ENCODE measurements around the gene SLC3A2. TPM values are rescaled to one million over a fixed set of nuclear protein-coding genes. Genes with fewer than 3 reads are reported as not detected.
"Not testable (repeated sequence)": the region's sequence is repeated elsewhere in the genome, so short reads cannot be mapped to it uniquely, and the experiment has no call there.

SLC3A2 gene
- total RNA-seq, 2 donors from 2014 or later: 730 to 898 TPM

DNA sequence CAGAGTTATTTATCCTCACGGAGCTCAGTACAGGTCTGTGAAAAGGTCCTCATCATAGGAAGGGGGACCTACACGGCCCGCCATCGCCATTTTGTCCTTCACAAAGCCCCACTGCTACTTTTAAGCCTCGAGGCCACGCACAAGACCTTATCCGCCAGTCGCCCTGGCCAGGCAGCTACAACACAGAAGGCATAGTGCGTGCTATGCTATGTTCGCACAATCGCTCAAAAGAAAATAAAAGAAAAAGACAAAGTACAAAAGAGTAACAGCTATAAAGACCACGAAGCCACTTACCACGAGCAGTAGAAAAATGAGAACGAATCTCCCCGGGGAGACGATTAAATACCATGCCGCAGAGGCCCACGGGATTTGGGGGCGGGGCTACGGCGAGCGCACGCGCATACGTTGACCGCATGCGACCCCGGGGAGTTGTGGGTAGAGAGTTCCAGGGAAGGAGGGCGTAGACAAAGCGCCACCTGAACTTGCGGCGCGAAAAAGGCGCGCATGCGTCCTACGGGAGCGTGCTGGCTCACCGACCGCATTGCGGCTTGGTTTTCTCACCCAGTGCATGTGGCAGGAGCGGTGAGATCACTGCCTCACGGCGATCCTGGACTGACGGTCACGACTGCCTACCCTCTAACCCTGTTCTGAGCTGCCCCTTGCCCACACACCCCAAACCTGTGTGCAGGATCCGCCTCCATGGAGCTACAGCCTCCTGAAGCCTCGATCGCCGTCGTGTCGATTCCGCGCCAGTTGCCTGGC, 24.9 kb upstream of the SLC3A2 start:
- no peaks in the 10 kb centered on the region for H3K27me3 Mint-ChIP-seq (ENCODE audit: low read depth)
- no peaks in the 10 kb centered on the region for H3K9me3 Mint-ChIP-seq
- peak; percentile 98 to 99 for DNase-seq
- H3K27ac Mint-ChIP-seq: peak overlapping the region; percentile 98
- peaks cover 38 to 45% of the 10 kb centered on the region in 2 donors for H3K36me3 Mint-ChIP-seq (ENCODE audit: insufficient read depth in 2 of 2)
- peak; percentile 74 to 78 for ATAC-seq (replicated peaks in 1 of 2)
- peaks cover 69% of the 10 kb centered on the region for H3K4me1 Mint-ChIP-seq (ENCODE audit: low read depth)
- H3K4me3 Mint-ChIP-seq: peak overlapping the region; percentile 96 to 98

DNA sequence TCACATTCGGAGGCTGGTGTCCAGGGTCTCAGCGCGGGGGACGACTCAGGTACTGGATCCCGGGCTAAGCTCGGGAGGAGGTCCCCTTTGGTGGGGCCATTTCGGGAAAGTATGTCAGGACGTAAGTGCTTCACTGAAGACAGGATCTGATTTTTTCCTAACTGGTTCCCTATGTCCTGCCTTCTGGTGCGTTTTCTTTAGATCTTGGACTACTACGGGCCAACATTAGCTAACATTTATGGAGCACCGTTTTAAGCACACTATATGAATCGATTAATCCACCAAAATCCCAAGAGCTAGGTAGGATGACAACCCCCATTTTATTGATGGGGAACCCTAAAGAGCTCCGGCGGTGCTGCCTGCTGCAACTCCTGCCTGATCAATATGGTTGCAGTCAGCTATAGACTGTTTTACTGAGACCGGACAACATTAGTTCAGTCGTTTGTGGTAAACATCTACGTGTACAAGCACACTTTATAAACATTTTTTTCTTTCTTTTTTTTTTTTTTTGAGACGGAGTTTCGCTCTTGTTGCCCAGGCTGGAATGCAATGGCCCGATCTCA, 24.3 kb upstream of the SLC3A2 start:
- H3K9me3 Mint-ChIP-seq: no peaks in the 10 kb centered on the region
- H3K27ac Mint-ChIP-seq: peak overlapping the region; percentile 98
- no peaks in the 10 kb centered on the region for H3K27me3 Mint-ChIP-seq (ENCODE audit: low read depth)
- H3K4me3 Mint-ChIP-seq: peak overlapping the region; percentile 96 to 98
- peaks cover 38 to 45% of the 10 kb centered on the region in 2 donors for H3K36me3 Mint-ChIP-seq (ENCODE audit: insufficient read depth in 2 of 2)
- peaks cover 74% of the 10 kb centered on the region for H3K4me1 Mint-ChIP-seq (ENCODE audit: low read depth)
- ATAC-seq (replicated peaks in 1 of 2): no peak
- no peak for DNase-seq

DNA sequence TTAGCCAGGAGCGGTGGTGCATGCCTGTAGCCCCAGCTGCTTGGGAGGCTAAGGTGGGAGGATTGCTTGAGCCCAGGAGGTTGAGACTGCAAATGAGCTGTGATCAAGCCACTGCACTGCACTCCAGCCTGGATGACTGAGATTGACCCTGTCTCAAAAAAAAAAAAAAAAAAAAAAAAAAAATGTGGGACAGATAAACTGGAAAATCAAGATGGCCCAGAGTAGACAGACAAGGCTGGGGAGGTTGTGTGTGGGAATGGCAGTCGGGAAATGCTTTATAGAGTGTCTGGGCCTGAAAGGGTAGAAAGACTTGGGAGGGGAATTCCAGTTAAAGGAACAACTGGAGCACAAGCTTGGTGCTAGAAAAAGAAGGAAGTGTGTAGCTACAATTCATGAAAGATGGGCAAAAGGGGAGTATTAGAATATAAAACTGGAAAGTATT, 23.1 kb upstream of the SLC3A2 start:
- Mint-ChIP-seq H3K36me3 (ENCODE audit: insufficient read depth in 2 of 2) (peaks cover 30 to 35% of the 10 kb centered on the region in 2 donors), H3K9me3 (no peaks in the 10 kb centered on the region)

DNA sequence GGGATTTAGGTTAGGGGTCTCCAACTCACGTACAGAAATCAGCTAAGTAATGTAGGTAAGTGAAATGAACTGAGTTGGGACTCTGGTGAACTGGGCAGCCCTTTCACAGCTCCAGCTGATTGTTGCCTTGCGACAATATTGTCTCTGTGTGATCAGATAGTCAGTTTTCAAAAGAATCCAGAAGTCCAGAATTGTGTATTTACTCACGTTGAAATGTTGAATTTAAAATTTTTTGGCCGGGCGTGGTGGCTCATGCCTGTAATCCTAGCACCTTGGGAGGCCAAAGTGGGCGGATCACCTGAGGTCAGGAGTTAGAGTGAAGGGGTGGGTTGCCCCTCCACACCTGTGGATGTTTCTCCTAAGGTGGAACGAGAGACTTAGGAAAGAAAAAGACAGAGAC, 22.5 kb upstream of the SLC3A2 start:
- DNase-seq (no peak), ATAC-seq (replicated peaks in 1 of 2) (no peak)
- Mint-ChIP-seq H3K4me1 (ENCODE audit: low read depth) (peaks cover 71% of the 10 kb centered on the region), H3K9me3 (no peaks in the 10 kb centered on the region), H3K36me3 (ENCODE audit: insufficient read depth in 2 of 2) (peaks cover 24 to 29% of the 10 kb centered on the region in 2 donors), H3K27me3 (ENCODE audit: low read depth) (no peaks in the 10 kb centered on the region), H3K27ac (peak overlapping the region; percentile 84), H3K4me3 (peak overlapping the region; percentile 96 to 98)

More for the DNA sequence above, 23.1 kb upstream of the SLC3A2 start:
- Mint-ChIP-seq H3K27ac (peak overlapping the region; percentile 84), H3K27me3 (ENCODE audit: low read depth) (no peaks in the 10 kb centered on the region), H3K4me1 (ENCODE audit: low read depth) (peaks cover 72% of the 10 kb centered on the region), H3K4me3 (peak overlapping the region; percentile 96 to 98)
- no peak for DNase-seq
- no peak for ATAC-seq (replicated peaks in 1 of 2)

DNA sequence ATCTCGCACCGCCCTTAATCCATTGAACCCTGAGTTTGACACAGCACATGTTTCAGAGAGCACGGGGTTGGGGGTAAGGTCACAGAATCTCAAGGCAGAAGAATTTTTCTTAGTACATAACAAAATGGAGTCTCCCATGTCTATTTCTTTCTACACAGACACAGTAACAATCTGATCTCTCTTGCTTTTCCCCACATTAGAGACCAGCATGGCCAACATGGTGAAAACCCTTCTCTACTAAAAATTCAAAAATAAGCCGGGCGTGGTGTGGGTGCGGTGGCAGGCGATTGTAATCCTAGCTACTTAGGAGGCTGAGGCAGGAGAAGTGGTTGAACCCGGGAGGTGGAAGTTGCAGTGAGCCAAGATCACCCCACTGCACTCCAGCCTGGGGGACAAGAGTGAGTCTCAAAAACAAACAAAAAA, 21.4 kb upstream of the SLC3A2 start:
- not testable (repeated sequence) for H3K27me3 Mint-ChIP-seq (ENCODE audit: low read depth); H3K27ac Mint-ChIP-seq; H3K9me3 Mint-ChIP-seq; ATAC-seq (replicated peaks in 1 of 2); DNase-seq
- peaks cover 71% of the 10 kb centered on the region for H3K4me1 Mint-ChIP-seq (ENCODE audit: low read depth)
- H3K36me3 Mint-ChIP-seq (ENCODE audit: insufficient read depth in 2 of 2): peaks cover 13 to 18% of the 10 kb centered on the region in 2 donors
- H3K4me3 Mint-ChIP-seq: peak overlapping the region in 1 of 2 donors; percentile 21

DNA sequence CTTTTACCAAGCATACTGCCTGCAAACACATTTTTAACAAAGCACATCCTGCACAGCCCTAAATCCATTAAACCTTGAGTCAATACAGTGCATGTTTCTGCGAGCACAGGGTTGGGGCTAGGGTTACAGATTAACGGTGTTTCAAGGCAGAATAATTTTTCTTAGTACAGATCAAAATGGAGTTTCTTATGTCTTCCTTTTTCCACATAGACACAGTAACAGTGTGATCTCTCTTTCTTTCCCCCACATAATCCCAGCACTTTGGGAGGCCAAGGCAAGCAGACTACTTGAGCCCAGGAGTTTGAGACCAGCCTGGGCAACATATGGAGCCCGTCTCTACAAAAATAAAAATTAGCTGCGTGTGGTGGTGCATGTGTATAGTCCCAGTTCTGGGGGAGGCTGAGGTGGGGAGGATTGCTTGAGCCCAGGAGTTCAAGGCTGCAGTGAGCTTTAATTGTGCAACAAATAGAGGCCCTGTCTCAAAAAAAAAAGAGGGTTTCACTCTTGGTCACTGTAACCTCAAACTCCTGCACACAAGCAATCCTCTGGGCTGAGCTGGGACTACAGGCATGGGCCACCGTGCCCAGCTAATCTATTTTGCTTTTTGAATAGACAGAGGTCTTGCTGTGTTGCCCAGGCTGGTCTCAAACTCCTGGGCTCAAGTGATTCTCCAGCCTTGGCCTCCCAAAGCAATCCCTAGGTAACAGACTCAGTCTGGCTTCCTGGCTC, 19.7 kb upstream of the SLC3A2 start:
- peak in 1 of 2 donors; percentile 29 for DNase-seq
- H3K9me3 Mint-ChIP-seq: no peaks in the 10 kb centered on the region

DNA sequence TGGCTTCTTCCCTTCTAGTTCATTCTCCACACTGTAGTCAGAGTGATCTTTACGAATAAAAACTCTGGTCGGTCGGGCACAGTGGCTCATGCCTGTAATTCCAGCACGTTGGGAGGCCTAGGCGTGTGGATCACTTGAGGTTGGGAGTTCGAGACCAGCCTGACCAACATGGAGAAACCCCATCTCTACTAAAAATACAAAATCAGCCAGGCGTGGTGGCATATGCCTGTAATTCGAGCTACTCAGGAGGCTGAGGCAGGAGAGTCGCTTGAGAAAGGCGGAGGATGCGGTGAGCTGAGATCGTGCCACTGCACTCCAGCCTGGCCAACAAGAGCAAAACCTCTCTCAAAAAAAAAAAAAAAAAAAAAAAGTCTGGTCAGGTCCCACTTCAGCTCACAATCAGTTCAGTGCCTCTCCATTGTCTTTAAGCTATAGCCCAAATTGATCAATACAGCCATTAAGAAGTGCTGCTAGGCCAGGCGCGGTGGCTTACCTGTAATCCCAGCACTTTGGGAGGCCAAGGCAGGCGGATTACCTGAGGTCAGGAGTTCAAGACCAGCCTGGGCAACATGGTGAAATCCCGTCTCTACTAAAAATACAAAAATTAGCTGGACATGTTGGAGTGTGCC, 19.0 kb upstream of the SLC3A2 start:
- H3K36me3 Mint-ChIP-seq (ENCODE audit: insufficient read depth in 2 of 2); H3K9me3 Mint-ChIP-seq; H3K27me3 Mint-ChIP-seq (ENCODE audit: low read depth); DNase-seq; H3K27ac Mint-ChIP-seq: not testable (repeated sequence)
- Mint-ChIP-seq H3K4me1 (ENCODE audit: low read depth) (peaks cover 65% of the 10 kb centered on the region), H3K4me3 (peak overlapping the region in 1 of 2 donors; percentile 17)
- ATAC-seq (replicated peaks in 1 of 2): peak in 1 of 2 donors; percentile 5

More for the DNA sequence above, 19.7 kb upstream of the SLC3A2 start:
- Mint-ChIP-seq H3K27me3 (ENCODE audit: low read depth) (no peaks in the 10 kb centered on the region), H3K4me3 (peak overlapping the region; percentile 15 to 49), H3K36me3 (ENCODE audit: insufficient read depth in 2 of 2) (peaks cover 0 to 7% of the 10 kb centered on the region in 2 donors), H3K27ac (no peak overlapping the region), H3K4me1 (ENCODE audit: low read depth) (peaks cover 70% of the 10 kb centered on the region)
- ATAC-seq (replicated peaks in 1 of 2): peak; percentile 58 to 66

DNA sequence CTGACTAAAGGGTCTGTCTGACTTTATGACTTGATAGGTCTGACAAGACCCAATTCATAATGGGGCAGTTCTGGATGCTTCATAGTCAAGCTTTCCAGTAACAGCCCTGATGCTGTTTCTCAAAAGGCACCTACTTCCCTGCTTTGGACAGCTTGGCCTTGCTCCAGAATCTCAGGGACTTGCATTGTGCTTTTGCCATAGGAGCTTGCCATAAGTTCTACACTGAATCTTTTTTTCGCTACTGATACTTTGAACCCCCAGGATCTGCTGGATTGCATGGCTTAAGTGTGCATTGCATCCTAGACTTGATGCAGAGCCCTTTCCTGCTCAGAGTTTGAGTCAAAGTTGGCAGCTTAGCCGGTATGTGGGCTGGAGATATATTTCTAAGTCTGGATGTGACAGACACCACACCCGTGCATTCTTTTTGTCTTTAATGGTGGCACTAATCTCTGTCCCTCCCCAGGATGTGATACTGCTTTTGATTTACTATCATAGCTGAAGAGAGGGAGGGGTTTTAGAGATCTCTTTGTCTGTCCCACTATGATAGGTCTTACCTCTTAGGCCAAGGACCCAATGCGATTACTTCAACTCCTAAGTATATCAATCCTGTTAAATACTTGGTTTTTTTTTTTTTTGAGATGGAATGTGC, 16.9 kb upstream of the SLC3A2 start:
- peaks cover 0 to 2% of the 10 kb centered on the region in 2 donors for H3K36me3 Mint-ChIP-seq (ENCODE audit: insufficient read depth in 2 of 2)
- H3K27me3 Mint-ChIP-seq (ENCODE audit: low read depth): no peaks in the 10 kb centered on the region
- H3K9me3 Mint-ChIP-seq: no peaks in the 10 kb centered on the region
- H3K4me1 Mint-ChIP-seq (ENCODE audit: low read depth): peaks cover 46% of the 10 kb centered on the region
- H3K27ac Mint-ChIP-seq: no peak overlapping the region
- no peak for DNase-seq
- H3K4me3 Mint-ChIP-seq: no peak overlapping the region
- no peak for ATAC-seq (replicated peaks in 1 of 2)

DNA sequence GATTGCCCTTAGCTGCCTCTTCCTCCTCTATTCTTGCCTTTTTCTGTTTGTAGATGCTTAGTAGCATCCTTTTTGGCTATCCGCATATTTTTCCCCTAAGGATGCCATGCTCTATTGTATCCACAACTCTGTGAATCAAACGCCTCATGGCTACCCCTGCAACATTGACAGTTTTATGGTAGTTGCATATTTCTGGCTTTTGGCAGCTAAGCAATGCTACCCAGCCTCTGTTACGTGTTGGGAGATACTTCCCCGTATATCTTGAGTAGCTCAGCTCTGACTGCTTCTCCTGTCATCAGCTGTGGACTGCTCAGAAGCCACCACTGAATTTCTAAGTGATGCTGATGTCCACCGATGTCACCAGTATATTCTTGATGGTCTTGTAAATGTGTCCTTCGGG, 15.1 kb upstream of the SLC3A2 start:
- no peak for DNase-seq
- Mint-ChIP-seq H3K27ac (no peak overlapping the region), H3K9me3 (no peaks in the 10 kb centered on the region), H3K4me3 (no peak overlapping the region), H3K36me3 (ENCODE audit: insufficient read depth in 2 of 2) (peaks cover 0 to 2% of the 10 kb centered on the region in 2 donors), H3K4me1 (ENCODE audit: low read depth) (peaks cover 31% of the 10 kb centered on the region), H3K27me3 (ENCODE audit: low read depth) (no peaks in the 10 kb centered on the region)
- ATAC-seq (replicated peaks in 1 of 2): no peak

DNA sequence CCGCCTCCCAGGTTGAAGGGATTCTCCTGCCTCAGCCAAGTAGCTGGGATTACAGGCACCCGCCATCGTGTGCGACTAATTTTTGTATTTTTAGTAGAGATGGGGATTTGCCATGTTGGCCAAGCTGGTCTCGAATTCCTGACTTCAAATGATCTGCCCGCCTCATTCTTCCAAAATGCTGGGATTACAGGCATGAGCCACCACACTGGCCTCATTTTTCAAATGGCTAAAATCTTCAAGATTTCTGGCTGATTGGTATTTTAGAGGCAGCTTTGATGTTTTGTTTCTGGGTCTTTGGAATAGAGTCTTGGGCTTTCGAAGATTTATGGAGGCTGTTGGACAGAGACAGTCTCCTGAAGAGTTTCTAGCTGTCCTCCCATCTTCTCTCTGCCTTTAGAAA, 5.8 kb upstream of the SLC3A2 start:
- DNase-seq: no peak
- H3K4me3 Mint-ChIP-seq: no peak overlapping the region
- H3K27ac Mint-ChIP-seq: no peak overlapping the region
- no peak for ATAC-seq (replicated peaks in 1 of 2)
- H3K36me3 Mint-ChIP-seq (ENCODE audit: insufficient read depth in 2 of 2): peaks cover 2 to 9% of the 10 kb centered on the region in 2 donors
- no peaks in the 10 kb centered on the region for H3K27me3 Mint-ChIP-seq (ENCODE audit: low read depth)
- H3K9me3 Mint-ChIP-seq: no peaks in the 10 kb centered on the region
- peaks cover 5% of the 10 kb centered on the region for H3K4me1 Mint-ChIP-seq (ENCODE audit: low read depth)

DNA sequence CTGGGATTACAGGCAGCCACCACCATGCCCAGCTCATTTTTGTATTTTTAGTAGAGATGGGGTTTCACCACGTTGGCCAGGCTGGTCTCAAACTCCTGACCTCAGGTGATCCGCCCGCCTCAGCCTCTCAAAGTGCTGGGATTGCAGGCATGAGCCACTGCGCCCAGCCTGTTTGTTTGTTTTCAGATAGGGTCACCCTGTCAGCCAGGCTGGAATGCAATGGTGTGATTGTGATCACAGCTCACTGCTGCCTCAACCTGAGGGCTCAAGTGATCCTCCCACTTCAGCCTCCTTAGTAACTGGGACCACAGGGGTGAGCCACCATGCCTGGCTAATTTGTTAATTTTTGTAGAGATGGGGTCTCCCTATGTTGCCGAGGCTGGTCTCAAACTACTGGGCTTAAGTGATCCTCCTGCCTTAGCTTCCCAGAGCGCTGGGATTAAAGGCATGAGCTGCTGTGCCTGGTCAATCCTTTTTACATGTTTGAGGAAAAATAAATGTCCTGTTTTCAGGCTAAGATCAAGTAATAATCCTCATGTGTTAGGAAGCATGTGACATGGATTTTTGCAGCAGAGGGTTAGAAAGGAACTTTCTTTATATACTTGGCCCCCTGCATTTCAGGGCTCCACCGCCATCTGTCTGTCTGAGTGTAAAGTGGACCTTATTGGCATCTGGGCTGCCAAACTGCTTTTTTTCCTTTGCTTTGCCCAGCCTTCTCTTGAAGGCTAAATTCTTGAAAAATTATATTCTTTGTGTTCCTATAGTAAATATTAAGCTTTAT, 4.8 kb upstream of the SLC3A2 start:
- H3K4me1 Mint-ChIP-seq (ENCODE audit: low read depth): peaks cover 12% of the 10 kb centered on the region
- ATAC-seq (replicated peaks in 1 of 2): no peak
- no peaks in the 10 kb centered on the region for H3K9me3 Mint-ChIP-seq
- no peak for DNase-seq
- H3K36me3 Mint-ChIP-seq (ENCODE audit: insufficient read depth in 2 of 2): peaks cover 4 to 15% of the 10 kb centered on the region in 2 donors
- H3K4me3 Mint-ChIP-seq: no peak overlapping the region
- H3K27ac Mint-ChIP-seq: no peak overlapping the region
- no peaks in the 10 kb centered on the region for H3K27me3 Mint-ChIP-seq (ENCODE audit: low read depth)

DNA sequence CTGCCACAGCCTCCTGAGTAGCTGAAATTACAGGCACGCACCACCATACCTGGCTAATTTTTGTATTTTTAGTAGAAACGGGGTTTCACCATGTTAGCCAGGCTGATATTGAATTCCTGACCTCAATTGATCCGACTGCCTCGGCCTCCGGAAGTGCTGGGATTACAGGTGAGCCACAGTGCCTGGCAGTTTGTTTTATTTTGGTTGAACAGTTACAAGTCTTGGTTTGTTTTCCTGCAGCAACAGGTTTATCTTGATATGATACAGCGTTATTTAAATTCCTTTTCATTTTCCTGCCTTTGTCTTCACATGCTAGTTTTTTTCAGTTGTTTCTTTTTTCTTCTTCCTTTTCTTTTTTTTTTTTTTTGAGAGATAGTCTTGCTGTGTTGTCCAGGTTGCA, 4.0 kb upstream of the SLC3A2 start:
- no peaks in the 10 kb centered on the region for H3K9me3 Mint-ChIP-seq
- no peaks in the 10 kb centered on the region for H3K27me3 Mint-ChIP-seq (ENCODE audit: low read depth)
- ATAC-seq (replicated peaks in 1 of 2) (no peak), DNase-seq (no peak)
- no peak overlapping the region for H3K4me3 Mint-ChIP-seq
- H3K27ac Mint-ChIP-seq: peak overlapping the region; percentile 27
- peaks cover 12% of the 10 kb centered on the region for H3K4me1 Mint-ChIP-seq (ENCODE audit: low read depth)
- peaks cover 4 to 16% of the 10 kb centered on the region in 2 donors for H3K36me3 Mint-ChIP-seq (ENCODE audit: insufficient read depth in 2 of 2)

Measured in activated T-cell treated with anti-CD3 and anti-CD28 coated beads, Interleukin-2, amount 50 U/mL, for 72 hours (primary cell).